ENCODE measurements around the gene HAGHL. TPM values are rescaled to one million over a fixed set of nuclear protein-coding genes. Genes with fewer than 3 reads are reported as not detected.

Gene HAGHL
- total RNA-seq, 1 experiment from 2014 or later, result 74.8 TPM

- H4K20me1 ChIP-seq (ENCODE audit: insufficient read depth), result no peaks in the 10 kb centered on the region
- no peak for TF ChIP-seq EZH2phosphoT487 (IDR thresholded peaks at IDR 0.05; ENCODE audit: borderline replicate concordance)
- TF ChIP-seq SRF (IDR thresholded peaks at IDR 0.05; ENCODE audit: low read depth), result no peak
- no peak overlapping the region for H2AFZ ChIP-seq (ENCODE audit: low read depth, low read length, poor library complexity, severe bottlenecking)
- no peak overlapping the region; the same call in 1 of the 2 replicates for H3K27ac ChIP-seq (ENCODE audit: low read depth, low read length)
- no peaks in the 10 kb centered on the region for H3K9me3 ChIP-seq (ENCODE audit: control insufficient read depth in 1 of 2, insufficient read depth in 1 of 2, low read depth in 1 of 2, low read length in 2 of 2)
- no peak for DNase-seq (ENCODE audit: low read depth, low spot score)
- ChIA-PET POLR2A (no interaction called here), RAD21 (ENCODE audit: low non-redundant PET in 1 of 2, low total read pairs in 2 of 2, uncharacterized antibody in 2 of 2, unreplicated experiment in 2 of 2) (no interaction called here), CTCF (no interaction called here)
- H3K79me2 ChIP-seq (ENCODE audit: insufficient read depth, low read length), result peaks cover 23% of the 10 kb centered on the region
- intact Hi-C loops (cut with micrococcal nuclease), result no loop called here
- peaks cover 15 to 23% of the 10 kb centered on the region in 2 experiments for H3K4me1 ChIP-seq (ENCODE audit: control insufficient read depth in 1 of 2, insufficient read depth in 2 of 2, low read length in 2 of 2)
- H3K9me2 ChIP-seq (ENCODE audit: insufficient read depth), result no peaks in the 10 kb centered on the region
- no peak overlapping the region for H3K9ac ChIP-seq (ENCODE audit: low read length)
- BruUV-seq (replicated peaks), result no TSS peak
- H3K4me2 ChIP-seq (ENCODE audit: low read length), result no peak overlapping the region
- no peaks in the 10 kb centered on the region for H3K27me3 ChIP-seq (ENCODE audit: insufficient read depth, low read length)
- H3K4me3 ChIP-seq (replicated peaks in 1 of 2; ENCODE audit: low read depth in 1 of 2, low read length in 2 of 2), result no peak overlapping the region
- ATAC-seq, result no peak
- peaks cover 7 to 11% of the 10 kb centered on the region in 2 experiments; a peak in 3 of 4 replicates for H3K36me3 ChIP-seq (ENCODE audit: control insufficient read depth in 1 of 2, insufficient read depth in 2 of 2, low read length in 2 of 2)
These were observed 39.3 kb downstream of the HAGHL start for GRCh38 chr16:766008-766819.

DNA sequence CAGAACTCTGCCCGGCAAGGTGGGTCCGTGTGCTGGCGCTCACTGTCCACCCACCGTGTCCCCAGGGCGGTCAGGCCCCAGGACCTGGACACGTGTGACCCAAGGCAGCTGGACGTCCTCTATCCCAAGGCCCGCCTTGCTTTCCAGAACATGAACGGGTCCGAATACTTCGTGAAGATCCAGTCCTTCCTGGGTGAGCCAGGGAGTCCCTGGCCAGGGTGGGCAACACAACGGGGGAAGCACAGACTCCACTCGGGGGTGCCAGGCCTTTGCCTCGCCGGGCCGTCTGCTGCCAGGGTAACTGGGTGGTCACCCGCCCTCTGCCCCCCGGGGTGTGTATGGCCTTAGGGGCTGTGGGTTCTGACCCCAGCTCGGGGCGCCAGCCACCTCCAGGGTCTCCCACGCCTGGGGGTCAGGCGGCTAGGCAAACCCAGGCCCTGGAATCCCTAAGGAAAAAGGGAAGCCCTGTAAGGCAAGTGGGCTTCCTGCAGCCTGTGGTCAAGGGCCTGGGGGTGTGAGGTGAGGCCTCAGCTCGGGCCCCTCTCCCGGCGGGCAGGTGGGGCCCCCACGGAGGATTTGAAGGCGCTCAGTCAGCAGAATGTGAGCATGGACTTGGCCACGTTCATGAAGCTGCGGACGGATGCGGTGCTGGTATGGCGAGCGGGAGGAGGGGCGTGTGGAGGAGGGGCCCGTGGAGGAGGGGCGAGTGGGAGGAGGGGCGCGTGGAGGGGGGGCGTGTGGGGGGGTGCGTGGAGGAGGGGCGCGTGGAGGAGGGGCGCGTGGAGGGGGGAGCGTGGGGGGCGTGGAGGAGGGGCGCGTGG is 40.1 kb downstream of the HAGHL start:
- H3K27ac ChIP-seq (ENCODE audit: low read depth, low read length), result no peak overlapping the region; the same call in 1 of the 2 replicates
- DNase-seq (ENCODE audit: low read depth, low spot score) (no peak), ATAC-seq (no peak)
- POLR2A ChIA-PET, result no interaction called here
- BruUV-seq (replicated peaks), result no TSS peak
- CTCF ChIA-PET, result no interaction called here
- peaks cover 14 to 15% of the 10 kb centered on the region in 2 experiments for H3K4me1 ChIP-seq (ENCODE audit: control insufficient read depth in 1 of 2, insufficient read depth in 2 of 2, low read length in 2 of 2)
- peaks cover 7 to 11% of the 10 kb centered on the region in 2 experiments; a peak in 3 of 4 replicates for H3K36me3 ChIP-seq (ENCODE audit: control insufficient read depth in 1 of 2, insufficient read depth in 2 of 2, low read length in 2 of 2)
- H3K9me3 ChIP-seq (ENCODE audit: control insufficient read depth in 1 of 2, insufficient read depth in 1 of 2, low read depth in 1 of 2, low read length in 2 of 2), result no peaks in the 10 kb centered on the region
- H4K20me1 ChIP-seq (ENCODE audit: insufficient read depth), result no peaks in the 10 kb centered on the region
- no peaks in the 10 kb centered on the region for H3K27me3 ChIP-seq (ENCODE audit: insufficient read depth, low read length)
- no peak overlapping the region for H3K4me2 ChIP-seq (ENCODE audit: low read length)
- RAD21 ChIA-PET (ENCODE audit: low non-redundant PET in 1 of 2, low total read pairs in 2 of 2, uncharacterized antibody in 2 of 2, unreplicated experiment in 2 of 2), result no interaction called here
- intact Hi-C loops (cut with micrococcal nuclease), result no loop called here
- no peaks in the 10 kb centered on the region for H3K9me2 ChIP-seq (ENCODE audit: insufficient read depth)
- H3K79me2 ChIP-seq (ENCODE audit: insufficient read depth, low read length), result peaks cover 14% of the 10 kb centered on the region; the same call in 1 of the 2 replicates
- H3K4me3 ChIP-seq (replicated peaks in 1 of 2; ENCODE audit: low read depth in 1 of 2, low read length in 2 of 2), result no peak overlapping the region
- no peak overlapping the region for H2AFZ ChIP-seq (ENCODE audit: low read depth, low read length, poor library complexity, severe bottlenecking)
- H3K9ac ChIP-seq (ENCODE audit: low read length), result no peak overlapping the region
- TF ChIP-seq ELF1 (IDR thresholded peaks at IDR 0.05; ENCODE audit: borderline replicate concordance, low read depth) (no peak), FOSL1 (IDR thresholded peaks at IDR 0.05; ENCODE audit: low read depth) (no peak), ZBTB33 (IDR thresholded peaks at IDR 0.05; ENCODE audit: extremely low read depth, insufficient replicate concordance, low read length) (no peak), ZNF274 (IDR thresholded peaks at IDR 0.05; ENCODE audit: low read depth, low read length) (no peak), EZH2 (IDR thresholded peaks at IDR 0.05) (no peak), POLR2A (IDR thresholded peaks at IDR 0.05; ENCODE audit: borderline replicate concordance, extremely low read depth, insufficient read depth, insufficient read length) (no peak), TCF7L2 (IDR thresholded peaks at IDR 0.05; ENCODE audit: borderline replicate concordance, extremely low read depth, insufficient read depth, insufficient read length) (no peak), CBX3 (IDR thresholded peaks at IDR 0.05; ENCODE audit: low read depth) (no peak), SIN3A (IDR thresholded peaks at IDR 0.05; ENCODE audit: low read depth) (no peak)
- TF ChIP-seq, protein P1, sequence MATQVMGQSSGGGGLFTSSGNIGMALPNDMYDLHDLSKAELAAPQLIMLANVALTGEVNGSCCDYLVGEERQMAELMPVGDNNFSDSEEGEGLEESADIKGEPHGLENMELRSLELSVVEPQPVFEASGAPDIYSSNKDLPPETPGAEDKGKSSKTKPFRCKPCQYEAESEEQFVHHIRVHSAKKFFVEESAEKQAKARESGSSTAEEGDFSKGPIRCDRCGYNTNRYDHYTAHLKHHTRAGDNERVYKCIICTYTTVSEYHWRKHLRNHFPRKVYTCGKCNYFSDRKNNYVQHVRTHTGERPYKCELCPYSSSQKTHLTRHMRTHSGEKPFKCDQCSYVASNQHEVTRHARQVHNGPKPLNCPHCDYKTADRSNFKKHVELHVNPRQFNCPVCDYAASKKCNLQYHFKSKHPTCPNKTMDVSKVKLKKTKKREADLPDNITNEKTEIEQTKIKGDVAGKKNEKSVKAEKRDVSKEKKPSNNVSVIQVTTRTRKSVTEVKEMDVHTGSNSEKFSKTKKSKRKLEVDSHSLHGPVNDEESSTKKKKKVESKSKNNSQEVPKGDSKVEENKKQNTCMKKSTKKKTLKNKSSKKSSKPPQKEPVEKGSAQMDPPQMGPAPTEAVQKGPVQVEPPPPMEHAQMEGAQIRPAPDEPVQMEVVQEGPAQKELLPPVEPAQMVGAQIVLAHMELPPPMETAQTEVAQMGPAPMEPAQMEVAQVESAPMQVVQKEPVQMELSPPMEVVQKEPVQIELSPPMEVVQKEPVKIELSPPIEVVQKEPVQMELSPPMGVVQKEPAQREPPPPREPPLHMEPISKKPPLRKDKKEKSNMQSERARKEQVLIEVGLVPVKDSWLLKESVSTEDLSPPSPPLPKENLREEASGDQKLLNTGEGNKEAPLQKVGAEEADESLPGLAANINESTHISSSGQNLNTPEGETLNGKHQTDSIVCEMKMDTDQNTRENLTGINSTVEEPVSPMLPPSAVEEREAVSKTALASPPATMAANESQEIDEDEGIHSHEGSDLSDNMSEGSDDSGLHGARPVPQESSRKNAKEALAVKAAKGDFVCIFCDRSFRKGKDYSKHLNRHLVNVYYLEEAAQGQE (IDR thresholded peaks at IDR 0.05; ENCODE audit: low read depth), result no peak
